NCI-H524 treated with DMSO at 0.1 percent for 48 hours (cell line): ENCODE data around the gene SLC25A25.
"Not testable (repeated sequence)": the region's sequence is repeated elsewhere in the genome, so short reads cannot be mapped to it uniquely, and the experiment has no call there.

ENCODE experiments used
- DNase-seq: peaks from one replicate; lab custom pipeline; 2025; lab: John Stamatoyannopoulos, UW

Gene SLC25A25

GRCh38 chr9:128124873-128125579, 57.0 kb downstream of the SLC25A25 start:
- no peak for DNase-seq

GRCh38 chr9:128125580-128126354, 57.7 kb downstream of the SLC25A25 start:
- no peak for DNase-seq

GRCh38 chr9:128127568-128127989, 59.5 kb downstream of the SLC25A25 start, which contains the start of gene PTGES2:
TSS of gene PTGES2 (minus strand) at chr9:128127729. CDS start at chr9:128127717, 12 bp downstream.
- no peak for DNase-seq

DNA sequence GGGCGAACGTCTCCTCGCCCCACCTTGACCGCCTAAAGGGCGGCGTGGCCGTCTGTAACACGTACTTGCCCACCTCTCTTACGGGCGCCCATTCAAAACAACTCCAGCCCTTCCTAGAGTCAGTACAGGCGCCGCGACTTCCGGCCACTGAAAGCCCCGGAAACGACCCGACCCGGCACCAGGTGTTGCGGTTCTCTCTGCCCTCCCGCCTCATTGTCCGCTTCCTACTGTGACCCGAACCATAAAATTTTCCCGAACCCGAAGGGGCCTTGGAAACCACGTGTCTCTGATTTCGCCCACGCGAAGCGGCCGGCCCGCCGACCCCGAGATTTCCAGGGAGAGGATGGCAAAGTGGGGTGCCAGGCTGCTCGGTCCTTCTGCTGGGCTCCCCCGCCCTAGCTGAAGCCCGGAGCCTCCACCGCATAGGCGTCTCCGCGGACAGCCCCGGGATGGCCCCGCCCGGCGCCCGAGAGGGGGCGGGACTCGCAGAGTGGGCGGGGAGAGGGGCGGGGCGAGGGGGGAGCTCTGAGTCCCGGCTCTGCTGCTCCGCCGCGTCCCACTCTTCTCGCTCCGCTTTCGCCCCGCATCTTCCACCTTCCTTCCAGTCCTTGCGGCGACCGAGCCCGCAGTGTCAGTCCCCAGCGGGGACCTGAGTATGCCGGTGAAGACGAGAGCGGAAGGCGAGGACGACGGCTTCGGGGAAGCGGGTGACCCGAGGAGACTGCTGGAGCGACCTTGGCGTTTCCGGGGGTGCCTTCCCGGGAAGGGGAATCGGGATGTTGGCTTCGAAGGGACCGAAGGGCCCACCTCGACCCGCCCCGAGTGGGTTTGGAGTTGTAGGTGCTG, 60.2 kb downstream of the SLC25A25 start:
- peak; percentile 58 for DNase-seq

GRCh38 chr9:128128836-128129590, 61.0 kb downstream of the SLC25A25 start:
- DNase-seq: no peak

DNA sequence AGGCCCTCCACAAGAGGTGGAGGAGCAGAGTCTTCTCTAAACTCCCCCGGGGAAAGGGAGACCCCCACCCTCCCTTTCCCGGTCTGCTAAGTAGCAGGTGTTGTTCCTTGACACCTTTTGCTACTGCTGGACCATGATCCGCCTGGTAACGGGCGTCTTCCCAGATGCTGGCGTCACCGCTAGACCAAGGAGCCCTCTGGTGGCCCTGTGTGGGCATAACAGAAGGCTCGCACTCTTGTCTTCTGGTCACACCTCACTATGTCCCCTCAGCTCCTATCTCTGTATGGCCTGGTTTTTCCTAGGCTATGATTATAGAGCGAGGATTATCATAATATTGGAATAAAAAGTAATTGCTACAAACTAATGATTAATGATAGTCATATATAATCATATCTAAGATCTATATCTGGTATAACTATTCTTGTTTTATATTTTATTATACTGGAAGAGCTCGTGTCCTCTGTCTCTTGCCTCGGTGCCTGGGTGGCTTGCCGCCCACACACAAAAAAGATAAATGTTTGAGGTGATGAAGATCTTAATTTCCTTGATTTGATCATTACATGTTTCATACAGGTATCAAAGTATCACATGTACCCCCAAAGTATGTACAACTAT, 62.1 kb downstream of the SLC25A25 start:
- not testable (repeated sequence) for DNase-seq

- not testable (repeated sequence) for DNase-seq
These were observed 62.6 kb downstream of the SLC25A25 start for GRCh38 chr9:128130651-128131050.

DNA sequence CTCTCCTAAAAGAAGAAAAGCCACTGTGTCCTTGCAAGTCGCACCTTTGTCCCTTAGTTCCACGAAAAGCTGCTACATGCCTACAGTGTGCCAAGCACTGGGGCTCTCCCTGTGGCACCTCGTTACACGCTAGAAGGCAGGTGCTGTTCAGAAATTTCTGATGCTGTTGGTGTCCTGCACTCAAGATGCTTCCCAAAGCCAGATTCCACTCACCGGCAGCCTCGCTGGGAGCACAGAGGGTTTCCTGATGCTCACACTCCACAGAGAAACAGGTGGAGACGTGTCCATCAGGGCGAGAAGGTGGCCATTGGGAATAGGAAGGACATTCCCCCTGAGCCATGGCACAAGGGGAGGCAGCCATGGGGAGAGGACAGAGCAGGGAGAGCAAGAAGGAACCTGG, 63.3 kb downstream of the SLC25A25 start:
- not testable (repeated sequence) for DNase-seq

- DNase-seq: peak; percentile 51
These were observed 64.1 kb downstream of the SLC25A25 start for GRCh38 chr9:128132139-128132538.

GRCh38 chr9:128135561-128135960, 67.5 kb downstream of the SLC25A25 start:
- DNase-seq: not testable (repeated sequence)

DNA sequence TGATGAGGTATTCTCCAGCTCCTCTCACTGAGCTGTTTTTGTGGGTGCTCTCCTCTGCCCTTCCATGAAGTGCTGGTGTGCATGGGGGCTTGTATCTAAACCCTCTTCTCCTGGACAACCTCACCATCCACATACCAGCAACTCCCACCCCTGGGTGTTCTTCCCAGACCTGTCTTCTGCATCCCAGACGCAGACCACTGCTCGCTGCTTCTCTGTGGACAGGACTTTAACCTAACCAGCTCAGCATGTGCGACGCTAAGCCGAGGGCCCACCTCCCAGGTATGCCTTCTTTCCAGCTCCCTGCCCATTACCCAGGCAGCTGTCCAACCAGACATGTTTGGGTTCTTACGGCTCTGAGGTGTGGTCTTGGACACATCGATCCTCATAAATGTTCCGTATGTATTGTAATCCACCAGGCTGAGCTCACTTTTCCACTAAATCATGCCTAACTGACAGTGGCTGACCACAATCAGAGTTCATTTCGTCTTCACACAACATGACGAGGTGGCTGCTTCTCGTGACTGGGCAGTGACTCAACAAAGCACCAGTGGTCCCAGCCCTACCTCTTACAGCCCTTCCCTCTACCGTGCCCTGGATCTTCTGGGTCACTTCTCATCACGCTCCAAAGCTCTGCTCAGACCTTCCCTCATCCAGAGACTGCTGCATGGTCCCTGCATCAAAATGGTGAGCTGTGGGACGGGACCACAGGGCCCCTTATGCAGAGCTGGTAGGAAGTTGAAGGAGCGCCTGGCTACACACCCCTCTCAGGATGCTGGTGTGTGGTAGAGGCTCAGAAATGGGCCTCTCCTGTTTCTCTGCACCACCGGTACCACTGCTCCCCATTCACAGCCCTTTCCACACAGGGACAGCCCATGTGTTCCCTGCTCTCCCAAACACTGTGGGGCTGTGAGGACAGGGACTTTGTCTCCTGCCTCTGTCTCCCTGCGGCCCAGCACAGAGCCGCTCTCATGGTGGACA, 69.1 kb downstream of the SLC25A25 start:
- DNase-seq: no peak

GRCh38 chr9:128138001-128138400, 70.0 kb downstream of the SLC25A25 start:
- no peak for DNase-seq

DNA sequence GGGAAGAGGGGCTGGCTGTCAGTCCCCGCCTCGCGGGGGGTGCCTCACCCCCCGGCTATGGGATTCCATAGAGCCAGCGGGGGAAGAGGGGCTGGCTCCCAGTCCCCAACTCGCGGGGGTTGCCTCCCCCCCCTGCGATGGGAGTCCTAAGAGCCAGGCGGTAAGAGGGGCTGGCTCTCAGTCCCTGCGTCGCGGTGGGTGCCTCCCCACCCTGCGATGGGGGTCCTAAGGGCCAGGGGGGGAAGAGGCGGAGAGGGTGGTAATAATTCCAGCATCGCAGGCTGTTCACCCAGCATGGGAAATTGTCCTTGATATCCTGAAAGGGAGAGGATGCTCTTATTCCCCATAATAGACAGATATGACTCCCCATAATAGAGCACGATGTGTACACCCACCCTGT, 71.6 kb downstream of the SLC25A25 start:
- no peak for DNase-seq

GRCh38 chr9:128141604-128142003, 73.6 kb downstream of the SLC25A25 start:
- DNase-seq: no peak

DNA sequence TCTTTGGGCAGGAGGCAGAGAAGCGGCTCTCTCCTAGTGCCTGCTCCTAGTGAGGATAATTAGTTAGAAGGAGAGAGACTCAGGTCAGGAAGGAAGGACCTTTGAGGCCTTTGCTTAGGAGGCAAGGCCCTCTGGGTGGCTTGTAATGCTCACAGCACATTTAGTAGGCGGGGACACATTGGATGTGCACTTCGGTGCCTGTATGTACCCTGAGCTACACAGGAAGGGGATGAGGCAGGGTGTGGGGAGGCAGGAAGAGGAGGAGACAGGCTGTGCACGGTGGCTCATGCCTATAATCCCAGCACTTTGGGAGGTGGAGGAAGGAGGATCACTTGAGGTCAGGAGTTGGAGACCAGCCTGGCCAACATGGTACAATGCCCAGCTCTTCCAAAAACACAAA, 74.0 kb downstream of the SLC25A25 start:
- no peak for DNase-seq

DNA sequence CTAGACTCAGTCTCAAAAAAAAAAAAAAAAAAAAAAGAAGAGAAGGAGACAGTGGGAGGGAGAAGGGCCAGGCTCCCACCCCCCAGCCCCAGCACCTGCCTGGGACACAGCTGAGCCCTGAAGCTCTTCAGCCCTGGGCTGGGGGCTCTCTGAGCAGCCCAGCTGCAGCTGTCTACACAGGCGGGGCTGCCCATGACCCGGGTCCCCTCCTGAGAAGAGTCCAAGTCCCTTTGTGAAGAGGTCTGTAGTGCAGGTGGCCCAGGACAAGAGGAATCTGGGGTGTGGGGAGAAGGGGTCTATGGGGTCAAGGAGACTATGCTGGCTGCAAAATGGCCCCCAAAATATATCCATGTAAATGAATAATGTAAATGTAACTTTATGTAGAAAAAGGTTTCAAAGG, 74.6 kb downstream of the SLC25A25 start:
- DNase-seq: no peak

DNA sequence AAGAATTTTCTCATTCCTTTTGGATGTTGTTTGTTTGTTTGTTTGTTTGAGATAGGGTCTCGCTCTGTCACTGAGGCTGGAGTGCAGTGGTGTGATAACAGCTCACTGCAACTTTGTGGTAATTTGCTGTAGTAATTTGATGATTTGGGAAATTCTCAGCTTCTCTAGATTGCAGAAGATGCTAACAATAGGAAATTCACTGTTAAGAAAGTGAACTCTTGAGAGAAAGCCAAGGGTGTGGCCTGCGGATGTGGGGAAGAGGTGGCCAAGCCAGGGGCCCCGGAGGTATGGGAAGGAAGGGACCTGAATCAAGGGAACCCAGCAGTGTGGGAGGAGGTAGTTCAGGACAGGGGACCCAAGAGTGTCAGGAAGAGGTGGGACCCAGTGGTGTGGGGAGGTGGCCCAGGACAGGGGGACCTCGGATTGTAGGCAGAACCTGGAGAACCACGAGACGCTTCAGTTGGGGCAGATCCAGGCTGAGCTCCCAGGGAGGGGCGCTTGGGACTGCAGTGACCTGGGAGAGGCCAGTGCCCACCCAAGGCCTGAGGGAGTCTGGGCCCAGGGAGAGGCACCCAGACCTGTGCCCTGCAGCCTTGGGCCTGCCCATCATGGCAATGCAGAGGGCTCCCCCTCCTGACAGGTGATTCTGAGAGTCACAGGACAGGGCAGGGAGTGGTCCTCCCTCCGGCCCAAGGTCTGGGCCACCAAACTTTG, 75.7 kb downstream of the SLC25A25 start:
- no peak for DNase-seq

- no peak for DNase-seq
These were observed 76.5 kb downstream of the SLC25A25 start for GRCh38 chr9:128144239-128145181.
